PFSK-1 (cell line): ENCODE measurements around the gene RTN4RL1.

Source experiments
- FOXP2 ChIP-seq: optimal IDR thresholded peaks from 2 replicates; pipeline ENCODE3; 2011; ENCODE audit warnings: borderline replicate concordance, control low read depth, inconsistent platforms; ENCODE audit not compliant: insufficient read depth; ENCODE audit errors: extremely low read length, extremely low read depth
- POLR2AphosphoS5 ChIP-seq: IDR thresholded peaks from 2 replicates; pipeline ENCODE4 v1.6.1; 2012; ENCODE audit warnings: low read depth, mild to moderate bottlenecking, control low read depth, low read length, moderate library complexity
- REST ChIP-seq, 2 experiments: IDR thresholded peaks; 2 replicates each; pipeline versions ENCODE4 v1.6.1 to v1.8.0; 2011 to 2012; ENCODE audit warnings: low read depth in 2 of 2, low read length in 2 of 2, control low read depth in 1 of 2, inconsistent platforms in 1 of 2, mild to moderate bottlenecking in 1 of 2, moderate library complexity in 1 of 2; ENCODE audit not compliant: insufficient read depth in 1 of 2
- SIN3A ChIP-seq: IDR thresholded peaks from 2 replicates; pipeline ENCODE4 v1.6.1; 2012; ENCODE audit warnings: mild to moderate bottlenecking, low read length, moderate library complexity, borderline replicate concordance; ENCODE audit not compliant: insufficient read depth
- TAF1 ChIP-seq: IDR thresholded peaks from 2 replicates; pipeline ENCODE4 v1.6.1; 2012; ENCODE audit warnings: low read length, control low read depth, borderline replicate concordance; ENCODE audit not compliant: insufficient read depth

RTN4RL1 gene

GRCh38 chr17:2020721-2021120, 4.4 kb downstream of the RTN4RL1 start:
- TF ChIP-seq FOXP2 (no peak), TAF1 (no peak), POLR2AphosphoS5 (no peak), SIN3A (no peak), REST (IDR thresholded peaks at IDR 0.05; ENCODE audit: insufficient read depth in 1 of 2, low read depth in 2 of 2, low read length in 2 of 2) (no peak)

DNA sequence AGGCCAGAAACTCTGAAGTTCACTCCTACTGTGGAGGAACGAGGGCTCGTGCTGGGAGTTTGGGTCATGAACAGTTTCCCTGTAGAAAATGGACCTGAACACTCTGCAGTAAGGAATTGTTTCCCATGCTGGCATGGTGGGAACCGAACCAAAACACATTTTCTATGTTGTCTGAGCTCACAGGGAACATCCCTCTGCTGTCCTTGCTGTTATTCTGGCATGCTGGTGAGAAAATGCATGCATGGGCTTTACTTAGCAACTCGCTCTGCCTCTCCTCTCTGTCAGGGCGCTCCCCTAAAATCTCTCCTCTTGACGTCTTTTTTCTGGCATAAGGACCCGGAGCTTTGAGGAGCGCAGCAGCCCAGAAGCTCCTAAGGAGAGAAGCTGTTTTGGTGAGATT, 5.4 kb downstream of the RTN4RL1 start:
- no peak for TF ChIP-seq POLR2AphosphoS5
- no peak for TF ChIP-seq SIN3A
- no peak for TF ChIP-seq FOXP2

- TF ChIP-seq FOXP2: no peak
- TF ChIP-seq SIN3A: no peak
- TF ChIP-seq POLR2AphosphoS5: no peak
- TF ChIP-seq REST (IDR thresholded peaks at IDR 0.05; ENCODE audit: insufficient read depth in 1 of 2, low read depth in 2 of 2, low read length in 2 of 2): no peak
Observed at GRCh38 chr17:2018716-2019510, 6.2 kb downstream of the RTN4RL1 start.

DNA sequence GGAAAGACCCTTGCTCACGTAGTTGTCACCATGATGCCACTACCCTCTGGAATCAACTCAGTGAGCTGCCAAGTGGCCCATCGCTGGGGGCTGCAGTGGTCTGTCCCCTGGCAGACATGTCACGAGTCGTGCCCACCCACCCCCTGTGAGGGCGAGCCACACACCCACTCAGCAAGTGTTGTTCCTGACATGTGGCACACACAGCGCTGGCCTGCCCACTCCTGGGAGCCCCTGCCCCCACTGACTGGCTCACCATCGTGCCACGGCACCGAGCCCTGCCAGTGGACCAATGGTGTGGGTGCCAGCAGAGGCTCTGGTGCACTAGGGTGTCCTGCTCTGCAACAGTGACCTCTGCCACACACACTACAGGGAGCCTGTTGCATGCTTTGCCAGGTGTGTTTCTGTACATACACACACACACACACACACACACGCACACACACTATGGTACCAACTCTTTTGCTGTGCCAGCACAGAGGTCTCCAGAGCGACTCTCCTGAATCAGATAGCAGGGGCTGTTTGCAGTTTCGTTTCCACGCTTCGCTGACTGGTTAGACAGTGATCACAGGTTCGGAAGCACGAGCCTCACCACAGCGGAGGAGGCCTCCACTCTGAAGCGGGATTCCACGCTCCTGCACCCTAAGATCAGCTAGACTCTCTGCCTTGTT, 7.7 kb downstream of the RTN4RL1 start:
- TF ChIP-seq REST (IDR thresholded peaks at IDR 0.05; ENCODE audit: insufficient read depth in 1 of 2, low read depth in 2 of 2, low read length in 2 of 2): no peak
- TF ChIP-seq FOXP2: no peak
- no peak for TF ChIP-seq SIN3A
- TF ChIP-seq TAF1: no peak
- no peak for TF ChIP-seq POLR2AphosphoS5

DNA sequence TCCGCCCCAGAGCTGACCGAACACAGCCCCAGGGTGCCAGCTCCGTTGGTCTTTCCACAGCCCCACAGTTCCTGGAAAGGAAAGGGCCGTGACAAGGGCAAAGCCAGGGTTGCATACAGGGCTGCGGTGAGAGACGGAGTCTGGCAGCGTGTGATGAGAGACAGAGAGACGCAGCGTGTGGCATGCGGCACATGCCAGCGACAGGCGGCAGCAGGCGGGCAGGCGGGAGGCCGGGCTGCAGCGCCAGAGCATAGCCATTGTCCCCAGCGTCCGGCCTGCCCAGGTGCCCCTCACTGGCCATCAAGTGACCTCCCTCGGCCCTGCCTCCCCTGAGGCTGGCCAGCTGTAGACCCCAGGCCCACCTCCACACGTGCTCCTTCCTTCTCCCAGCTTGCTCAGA, 8.6 kb downstream of the RTN4RL1 start:
- TF ChIP-seq POLR2AphosphoS5: no peak
- TF ChIP-seq TAF1: no peak
- TF ChIP-seq SIN3A: no peak
- no peak for TF ChIP-seq FOXP2
- no peak for TF ChIP-seq REST (IDR thresholded peaks at IDR 0.05; ENCODE audit: insufficient read depth in 1 of 2, low read depth in 2 of 2, low read length in 2 of 2)
